KMS-11 (cell line): Measurements from ENCODE around the gene SRP72.

Source experiments
- H2AFZ ChIP-seq: fragments of 200-600 bp; sonication (generic); 2 replicates; pipeline ENCODE4 v1.6.1; 2016; ENCODE audit warnings: antibody characterized with exemption, mixed run types, low read depth
- H3K27ac ChIP-seq: fragments of 200-600 bp; sonication (generic); 2 replicates; pipeline ENCODE4 v1.6.1; 2016; ENCODE audit warnings: mild to moderate bottlenecking, mixed run types
- H3K27me3 ChIP-seq: fragments of 200-600 bp; sonication (generic); 2 replicates; pipeline ENCODE4 v1.6.1; 2017; ENCODE audit warnings: mild to moderate bottlenecking, low read depth, mixed run types, moderate library complexity; ENCODE audit not compliant: insufficient read depth
- H3K36me3 ChIP-seq: fragments of 200-600 bp; sonication (generic); 2 replicates; pipeline ENCODE4 v1.6.1; 2017; ENCODE audit warnings: mild to moderate bottlenecking, mixed run types; ENCODE audit not compliant: insufficient read depth
- H3K4me1 ChIP-seq: fragments of 200-600 bp; sonication (generic); 2 replicates; pipeline ENCODE4 v1.6.1; 2016; ENCODE audit warnings: mild to moderate bottlenecking, low read depth, mixed run types; ENCODE audit not compliant: poor library complexity, severe bottlenecking
- H3K4me2 ChIP-seq: fragments of 200-600 bp; sonication (generic); 2 replicates; pipeline ENCODE4 v1.7.0; 2016; ENCODE audit warnings: mild to moderate bottlenecking, mixed run types
- H3K4me3 ChIP-seq: fragments of 200-600 bp; sonication (generic); IDR thresholded peaks from 2 replicates; pipeline ENCODE4 v1.6.1; 2017; ENCODE audit warnings: low read depth, low read length, mixed read lengths; ENCODE audit not compliant: insufficient read depth
- H3K79me2 ChIP-seq: fragments of 200-600 bp; sonication (generic); 2 replicates; pipeline ENCODE4 v1.6.1; 2016; ENCODE audit warnings: low read depth, mixed run types; ENCODE audit not compliant: insufficient read depth
- H3K9ac ChIP-seq: fragments of 200-600 bp; sonication (generic); 2 replicates; pipeline ENCODE4 v1.6.1; 2016; ENCODE audit warnings: mild to moderate bottlenecking, mixed run types
- H4K20me1 ChIP-seq: fragments of 200-600 bp; sonication (generic); 2 replicates; pipeline ENCODE4 v1.6.1; 2016; ENCODE audit warnings: mild to moderate bottlenecking, mixed run types; ENCODE audit not compliant: insufficient read depth
- CTCF ChIP-seq: fragments of 200-600 bp; sonication (generic); conservative IDR thresholded peaks from 2 replicates; pipeline ENCODE4 v1.6.1; 2017; ENCODE audit warnings: low read depth, mild to moderate bottlenecking, antibody characterized with exemption, low read length, moderate library complexity, mixed read lengths

Gene SRP72

GRCh38 chr4:56467284-56468096, at the start of gene SRP72:
SRP72 (plus strand) TSS chr4:56467617; CDS start chr4:56467636, 19 bp downstream.
- Histone ChIP-seq H3K27me3 (no peaks in the 10 kb centered on the region), H4K20me1 (peaks cover 9% of the 10 kb centered on the region; the same call in 1 of the 2 replicates), H3K4me2 (peak within 1 kb of the TSS; percentile 86), H3K36me3 (peaks cover 11% of the 10 kb centered on the region; the same call in 1 of the 2 replicates), H3K4me3 (peak within 1 kb of the TSS; percentile 91), H3K9ac (peak within 1 kb of the TSS; percentile 92), H3K79me2 (peaks cover 65% of the 10 kb centered on the region), H2AFZ (peak within 1 kb of the TSS; percentile 83), H3K4me1 (peaks cover 35% of the 10 kb centered on the region), H3K27ac (peak within 1 kb of the TSS; percentile 87)
- TF ChIP-seq CTCF, result no peak

- H3K9ac ChIP-seq, result no peak overlapping the region
- no peaks in the 10 kb centered on the region for H3K36me3 ChIP-seq
- peaks cover 74% of the 10 kb centered on the region for H4K20me1 ChIP-seq
These were observed 43.2 kb upstream of the SRP72 start for GRCh38 chr4:56424176-56424575.

GRCh38 chr4:56424697-56425514, 42.5 kb upstream of the SRP72 start:
- Histone ChIP-seq H3K79me2 (peaks cover 100% of the 10 kb centered on the region), H3K4me2 (no peak overlapping the region), H3K27me3 (no peaks in the 10 kb centered on the region), H2AFZ (no peak overlapping the region), H3K4me1 (peaks cover 34% of the 10 kb centered on the region), H3K36me3 (no peaks in the 10 kb centered on the region), H3K9ac (no peak overlapping the region), H3K27ac (no peak overlapping the region), H4K20me1 (peaks cover 72% of the 10 kb centered on the region), H3K4me3 (no peak overlapping the region)
- peak; percentile 82; the same call in 1 of the 2 replicates for TF ChIP-seq CTCF

More at GRCh38 chr4:56424176-56424575, 43.2 kb upstream of the SRP72 start:
- TF ChIP-seq CTCF, result no peak
- Histone ChIP-seq H3K4me3 (no peak overlapping the region), H3K4me2 (no peak overlapping the region), H3K79me2 (peaks cover 100% of the 10 kb centered on the region), H3K27ac (no peak overlapping the region), H3K27me3 (no peaks in the 10 kb centered on the region), H2AFZ (no peak overlapping the region), H3K4me1 (peaks cover 33% of the 10 kb centered on the region)

GRCh38 chr4:56425518-56425917, 41.9 kb upstream of the SRP72 start:
- Histone ChIP-seq H3K36me3 (no peaks in the 10 kb centered on the region), H3K4me2 (no peak overlapping the region), H2AFZ (no peak overlapping the region), H4K20me1 (peaks cover 74% of the 10 kb centered on the region), H3K4me3 (no peak overlapping the region), H3K9ac (no peak overlapping the region), H3K27ac (no peak overlapping the region), H3K4me1 (peaks cover 38% of the 10 kb centered on the region), H3K27me3 (no peaks in the 10 kb centered on the region), H3K79me2 (peaks cover 100% of the 10 kb centered on the region)
- TF ChIP-seq CTCF, result no peak
